MV-4-11 (cell line): ENCODE data around the gene BAMBI.
"Not testable (repeated sequence)": the region's sequence is repeated elsewhere in the genome, so short reads cannot be mapped to it uniquely, and the experiment has no call there.

Experiments used
- DNase-seq: peaks from one replicate; lab custom pipeline; 2025; lab: John Stamatoyannopoulos, UW

The BAMBI gene, protein sequence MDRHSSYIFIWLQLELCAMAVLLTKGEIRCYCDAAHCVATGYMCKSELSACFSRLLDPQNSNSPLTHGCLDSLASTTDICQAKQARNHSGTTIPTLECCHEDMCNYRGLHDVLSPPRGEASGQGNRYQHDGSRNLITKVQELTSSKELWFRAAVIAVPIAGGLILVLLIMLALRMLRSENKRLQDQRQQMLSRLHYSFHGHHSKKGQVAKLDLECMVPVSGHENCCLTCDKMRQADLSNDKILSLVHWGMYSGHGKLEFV

DNA sequence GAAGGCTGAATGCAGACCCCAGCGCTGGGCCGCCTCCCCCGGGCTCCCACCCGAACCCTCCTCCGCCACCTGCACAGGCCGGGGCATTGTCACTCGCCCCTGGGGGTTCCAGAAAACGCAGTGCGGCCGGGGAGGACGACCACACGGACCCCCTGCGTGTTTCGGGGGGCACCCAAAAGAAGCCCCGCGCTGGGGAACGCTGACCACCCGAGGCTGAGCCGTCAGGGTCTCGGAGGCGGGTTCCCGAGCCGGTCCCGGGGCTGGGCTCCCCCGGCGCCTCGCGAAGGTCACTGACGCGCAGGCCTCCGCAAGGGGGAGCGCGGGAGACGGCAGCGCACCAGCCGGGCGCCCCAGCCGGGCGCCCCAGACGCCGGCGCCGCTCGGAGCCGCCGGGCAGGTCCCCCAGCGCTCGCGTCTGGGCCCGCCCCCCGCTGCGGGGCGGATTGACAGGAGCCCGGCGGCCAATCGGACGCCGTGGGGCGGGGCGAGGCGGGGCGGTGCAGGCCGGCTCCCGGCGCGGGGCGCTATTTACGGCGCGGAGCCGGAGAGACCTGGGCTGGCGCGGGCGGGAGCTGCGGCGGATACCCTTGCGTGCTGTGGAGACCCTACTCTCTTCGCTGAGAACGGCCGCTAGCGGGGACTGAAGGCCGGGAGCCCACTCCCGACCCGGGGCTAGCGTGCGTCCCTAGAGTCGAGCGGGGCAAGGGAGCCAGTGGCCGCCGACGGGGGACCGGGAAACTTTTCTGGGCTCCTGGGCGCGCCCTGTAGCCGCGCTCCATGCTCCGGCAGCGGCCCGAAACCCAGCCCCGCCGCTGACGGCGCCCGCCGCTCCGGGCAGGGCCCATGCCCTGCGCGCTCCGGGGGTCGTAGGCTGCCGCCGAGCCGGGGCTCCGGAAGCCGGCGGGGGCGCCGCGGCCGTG is at the start of gene BAMBI:
Gene BAMBI (plus strand): TSS at position 554 of the 920 bp plus-strand sequence. CDS start 377 bp downstream, outside the sequence.
- peak; percentile 81 for DNase-seq

DNA sequence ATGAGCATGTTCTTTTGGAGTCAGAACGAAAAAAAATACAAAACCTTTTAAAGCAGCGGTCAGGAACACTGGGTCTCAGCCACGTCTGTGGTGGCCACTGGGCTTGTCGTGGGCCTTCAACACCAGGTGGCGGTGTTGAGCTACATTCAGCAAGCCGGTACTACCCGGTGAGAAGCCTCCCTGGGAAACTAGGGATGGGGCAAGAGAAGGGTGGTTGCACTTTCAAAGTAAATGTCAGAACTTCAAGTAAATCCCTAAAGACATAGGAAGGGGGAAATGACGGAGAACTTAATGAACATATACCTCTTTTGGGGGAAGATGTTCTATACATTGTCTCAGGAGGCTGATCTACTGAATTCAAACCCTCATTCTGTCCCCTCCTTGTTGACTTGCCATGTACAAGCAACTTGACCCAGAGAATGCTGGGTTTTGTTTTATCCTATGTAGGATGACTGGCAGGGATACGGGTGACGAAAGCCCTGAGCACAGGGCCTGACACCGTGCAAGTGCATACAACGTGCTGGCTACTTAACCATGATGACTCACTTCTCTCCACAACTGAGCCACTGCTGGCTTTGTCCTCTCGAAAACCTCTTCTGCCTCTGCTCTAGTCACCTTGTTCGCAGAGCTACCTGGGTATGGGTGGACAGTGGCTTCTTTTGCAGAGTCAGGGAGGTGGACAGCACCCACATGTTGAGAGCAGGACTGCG is 49.0 kb upstream of the BAMBI start:
- peak; percentile 62 for DNase-seq

DNA sequence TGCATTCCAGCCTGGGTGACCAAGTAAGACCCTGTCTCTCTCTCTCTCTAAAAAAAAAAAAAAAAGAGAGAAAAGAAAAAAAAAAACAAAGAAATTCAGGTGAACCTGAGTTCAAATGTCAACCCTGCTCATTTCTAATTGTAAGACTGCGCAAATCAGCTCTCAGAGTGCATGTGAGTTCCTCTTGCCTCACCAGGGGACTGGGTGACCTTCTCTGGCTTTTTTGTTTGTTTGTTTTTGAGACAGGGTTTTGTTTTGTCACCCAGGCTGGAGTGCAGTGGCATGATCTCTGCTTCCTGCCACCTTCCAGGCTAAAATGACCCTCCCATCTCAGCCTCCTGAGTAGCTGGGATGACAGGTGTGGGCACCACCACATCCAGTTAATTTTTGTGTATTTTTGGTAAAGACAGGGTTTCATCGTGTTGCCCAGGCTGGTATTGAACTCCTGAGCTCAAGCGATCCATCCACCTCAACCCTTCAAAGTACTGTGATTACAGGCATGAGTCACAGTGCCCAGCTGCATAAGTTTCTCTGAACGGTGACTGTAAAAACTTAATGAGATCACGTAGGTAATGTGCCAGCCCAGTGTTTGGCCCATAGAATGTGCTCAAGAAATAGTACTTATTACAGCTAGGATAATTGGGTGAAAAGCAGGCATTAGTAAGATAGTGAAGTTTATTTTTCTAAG is 45.3 kb upstream of the BAMBI start:
- DNase-seq: no peak

DNA sequence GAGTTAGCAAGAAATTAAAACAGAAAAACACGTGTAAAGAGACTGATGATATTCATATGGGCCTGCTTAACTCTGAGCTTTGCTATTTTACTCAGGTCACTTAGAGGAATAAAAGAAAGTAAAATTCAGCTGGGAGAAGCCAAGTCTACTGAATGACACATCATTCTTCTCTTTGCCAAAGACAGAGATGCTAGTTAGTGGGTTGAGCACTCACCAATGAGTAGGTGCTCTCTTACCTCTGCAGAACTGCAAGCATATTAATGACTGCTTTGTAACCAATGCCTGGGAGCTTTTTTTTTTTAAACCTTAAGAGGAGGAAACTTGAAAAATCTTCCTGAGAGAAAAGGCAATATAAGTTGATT is 44.8 kb upstream of the BAMBI start:
- no peak for DNase-seq

DNA sequence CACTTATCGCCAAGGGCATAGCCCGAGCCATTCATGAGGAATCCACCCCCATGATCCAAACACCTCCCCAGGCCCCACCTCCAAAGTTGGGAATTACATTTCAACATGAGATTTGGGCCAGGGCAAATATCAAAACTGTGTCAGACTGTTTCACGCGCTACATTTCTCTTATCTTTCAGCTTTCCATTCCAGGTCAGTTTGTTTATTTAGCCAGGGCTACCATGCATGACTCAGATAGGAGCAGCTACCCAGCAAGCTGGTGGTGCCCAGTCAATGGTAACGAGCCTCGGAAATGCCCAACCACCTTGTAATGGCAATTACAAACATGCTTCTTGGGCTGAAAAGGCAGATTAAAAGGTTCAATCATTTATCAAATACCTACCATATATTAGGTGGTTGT is 43.6 kb upstream of the BAMBI start:
- DNase-seq: no peak

DNA sequence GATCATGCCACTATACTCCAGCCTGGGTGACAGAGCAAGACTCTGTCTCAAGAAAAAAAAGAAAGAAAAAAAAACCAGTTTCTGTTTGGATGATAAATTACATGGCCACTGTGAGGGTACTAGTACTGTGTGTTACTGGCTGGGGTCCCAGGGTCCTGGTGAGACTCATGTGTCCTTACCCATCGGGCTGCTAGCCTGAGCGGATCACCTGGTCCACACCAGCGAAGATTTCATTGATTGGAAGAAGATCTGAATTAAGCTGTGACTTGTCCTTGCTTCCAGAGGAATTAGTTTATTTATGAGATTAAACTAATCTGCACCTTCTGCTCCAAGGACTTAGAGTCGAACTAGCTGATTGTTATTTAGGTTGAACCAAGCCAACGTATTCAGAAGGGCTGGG is 40.0 kb upstream of the BAMBI start:
- DNase-seq: no peak

DNA sequence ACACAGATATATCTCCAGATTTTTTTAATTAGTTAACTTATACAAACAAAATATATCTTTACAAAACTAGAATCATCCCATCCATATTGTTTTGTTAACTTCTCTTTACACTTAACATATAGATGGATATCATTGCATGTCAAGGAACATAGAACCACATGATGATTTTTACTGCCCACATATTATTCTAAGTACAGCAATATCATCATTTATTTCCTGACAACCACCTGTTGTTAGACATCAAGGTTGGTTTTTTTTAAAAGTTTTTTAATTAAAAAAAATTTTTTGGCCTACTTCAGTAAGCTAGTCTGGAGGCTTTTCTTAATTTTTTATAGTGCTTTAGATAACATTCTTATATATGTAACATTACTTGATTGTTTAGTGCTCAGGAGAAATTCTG is 38.9 kb upstream of the BAMBI start:
- no peak for DNase-seq

DNA sequence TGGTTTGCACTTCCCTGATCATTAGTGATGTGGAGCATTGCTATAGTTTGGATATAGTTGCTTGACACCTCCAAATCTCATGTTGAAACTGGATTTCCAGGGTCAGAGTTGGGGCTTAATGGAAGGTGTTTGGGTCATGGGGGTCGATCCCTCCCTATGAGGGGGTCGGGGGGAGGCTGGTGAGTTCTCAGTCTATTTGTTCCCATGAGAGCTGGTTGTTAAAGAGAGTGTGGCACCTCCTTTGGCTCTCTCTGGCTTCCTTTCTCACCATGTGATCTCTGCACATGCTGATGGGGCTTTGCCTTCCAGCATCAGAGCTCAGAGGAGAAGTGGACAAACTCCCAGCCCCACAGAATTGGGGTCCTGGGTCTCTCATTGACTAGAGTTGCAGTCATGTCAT is 36.8 kb upstream of the BAMBI start:
- DNase-seq: no peak

DNA sequence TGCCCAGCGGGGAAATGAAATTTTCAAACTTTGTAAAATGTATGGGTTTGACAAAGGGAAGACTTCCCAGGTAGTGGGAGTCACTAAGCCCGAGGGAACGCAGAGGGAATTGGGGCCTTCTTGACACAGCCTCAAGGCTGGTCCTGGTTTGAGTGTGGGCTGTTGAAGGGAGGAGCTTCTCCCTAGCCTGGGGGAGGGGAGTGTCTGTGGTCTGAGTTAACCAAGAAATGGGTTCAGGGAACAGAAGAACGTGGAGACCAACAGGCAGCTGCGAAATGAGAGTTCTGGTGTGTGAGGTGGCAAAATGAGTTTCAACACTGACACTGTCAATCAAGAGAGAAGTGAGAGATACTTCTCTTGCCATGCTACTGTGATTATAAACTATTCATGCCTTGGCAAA is 32.7 kb upstream of the BAMBI start:
- DNase-seq: peak; percentile 73

DNA sequence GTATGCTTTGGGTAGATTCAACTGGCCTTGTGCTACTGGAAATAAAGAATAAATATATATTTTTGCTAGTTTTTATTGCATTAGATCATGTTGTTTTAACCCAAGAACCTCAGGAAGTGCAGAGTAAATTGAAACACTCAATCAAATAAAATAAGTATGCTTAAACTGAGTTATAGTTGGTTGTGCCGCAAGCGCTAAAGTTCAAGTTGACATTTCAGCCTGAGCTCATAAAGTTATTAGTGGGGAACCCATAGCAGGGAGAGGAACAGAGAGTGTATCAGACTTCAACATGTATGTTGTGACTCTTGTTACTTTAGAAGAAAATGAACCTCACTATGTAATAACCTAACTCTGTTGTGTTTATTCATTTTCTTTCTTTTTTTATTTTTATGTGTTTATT is 25.2 kb upstream of the BAMBI start:
- DNase-seq: no peak

DNA sequence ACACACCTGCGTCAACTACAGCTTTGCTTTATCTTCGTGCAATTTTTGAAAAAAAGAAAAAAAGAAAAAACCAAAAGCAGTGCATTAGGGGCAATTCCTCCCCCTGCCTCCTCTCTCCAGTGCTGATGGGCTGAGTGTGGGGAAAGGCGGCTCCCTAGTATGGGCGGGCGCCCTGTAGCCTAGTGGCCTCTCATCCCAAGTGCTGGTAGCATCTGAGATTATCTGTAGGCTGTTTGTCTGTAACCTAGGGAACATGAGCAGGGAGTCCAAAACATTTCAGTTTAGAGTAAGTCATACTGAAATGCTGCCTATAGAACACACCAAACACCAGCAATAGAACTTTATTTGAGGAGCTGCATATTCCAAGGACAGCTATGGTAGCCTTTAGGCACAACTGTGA is 24.6 kb upstream of the BAMBI start:
- DNase-seq: no peak

DNA sequence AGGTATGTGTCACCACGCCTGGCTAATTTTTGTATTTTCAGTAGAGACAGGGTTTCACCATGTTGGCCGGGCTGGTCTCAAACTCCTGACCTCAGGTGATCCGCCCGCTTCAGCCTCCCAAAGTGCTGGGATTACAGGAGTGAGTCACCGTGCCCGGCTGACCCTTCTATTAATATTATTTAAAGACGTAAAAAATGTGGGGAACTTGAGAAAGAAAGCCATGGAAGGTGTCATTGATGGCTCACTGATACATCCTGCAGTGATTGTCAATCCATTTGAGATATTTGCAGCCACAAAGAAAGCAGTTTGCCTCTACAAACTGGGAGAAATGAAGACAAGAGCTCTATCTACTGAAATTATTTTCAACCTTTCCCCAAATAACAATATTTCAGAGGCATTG is 18.5 kb upstream of the BAMBI start:
- DNase-seq: not testable (repeated sequence)

DNA sequence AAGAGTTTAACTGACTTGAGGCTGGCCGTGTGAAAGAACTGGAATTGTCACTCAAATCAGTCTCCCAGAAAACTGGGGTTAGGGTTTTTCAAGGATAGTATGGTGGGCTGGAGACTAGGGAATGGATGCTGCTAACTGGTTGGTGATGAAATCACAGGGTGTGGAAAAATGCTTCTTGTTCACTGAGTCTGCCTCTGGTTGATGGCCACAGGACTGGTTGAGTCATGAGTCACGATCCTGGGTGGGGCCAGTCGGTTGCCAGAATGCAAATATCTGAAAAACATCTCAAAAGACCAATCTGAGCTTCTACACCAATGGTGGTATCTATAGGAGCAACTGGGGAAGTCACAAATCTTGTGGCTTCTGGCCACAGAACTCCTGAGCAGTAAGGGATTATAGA is 16.3 kb upstream of the BAMBI start:
- peak; percentile 60 for DNase-seq

DNA sequence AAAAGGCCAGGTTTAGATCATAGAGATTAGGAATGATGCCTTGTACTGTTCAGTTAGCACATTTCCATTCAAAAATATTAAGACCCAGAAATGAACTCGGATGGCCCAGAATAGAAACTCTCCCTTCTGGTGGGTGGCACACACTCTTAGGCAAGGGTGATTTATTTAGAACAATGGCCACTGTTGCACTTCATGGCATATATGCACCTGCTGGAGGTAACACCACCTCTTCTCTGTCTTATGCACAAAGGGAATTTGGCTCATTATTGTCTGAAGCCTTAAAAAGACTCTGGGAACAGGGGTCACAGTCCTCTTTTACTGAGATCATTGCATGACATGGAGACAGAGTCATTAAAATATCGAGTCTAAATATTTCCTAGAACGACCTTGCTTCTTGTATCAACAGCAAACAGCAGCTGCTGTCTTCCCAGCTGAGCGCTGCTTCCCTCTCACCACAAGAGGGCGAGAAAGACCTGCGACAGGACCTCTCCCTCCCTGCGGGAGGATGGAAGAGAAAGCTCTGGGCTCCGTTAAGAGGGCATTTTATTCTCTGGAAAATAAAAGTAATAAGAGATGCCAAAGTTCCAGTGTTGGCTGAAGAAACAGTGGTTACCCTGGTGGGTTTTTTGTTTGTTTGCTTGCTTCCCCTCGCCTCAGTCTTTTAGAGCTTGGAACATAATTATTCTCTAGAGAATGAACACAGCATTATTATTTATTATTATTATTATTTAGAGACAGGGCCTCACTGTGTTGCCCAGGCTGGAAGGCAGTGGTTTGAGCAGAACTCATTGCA is 13.5 kb upstream of the BAMBI start:
- peak; percentile 61 for DNase-seq

DNA sequence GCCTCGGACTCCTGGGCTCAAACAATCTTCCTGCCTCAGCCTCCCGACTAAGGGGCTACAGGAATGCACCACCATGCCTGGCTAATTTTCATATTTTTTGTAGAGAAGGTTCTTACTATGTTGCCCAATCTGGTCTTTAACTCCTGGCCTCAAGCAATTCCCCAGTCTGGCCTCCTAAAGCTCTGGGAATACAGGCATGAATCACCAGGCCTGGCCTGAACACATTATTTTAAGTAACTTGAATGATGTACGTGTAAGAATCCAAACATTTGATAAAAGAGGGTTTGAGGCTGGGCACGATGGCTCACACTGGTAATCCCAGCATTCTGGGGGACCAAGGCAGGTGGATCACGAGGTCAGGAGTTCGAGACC is 13.0 kb upstream of the BAMBI start:
- no peak for DNase-seq

DNA sequence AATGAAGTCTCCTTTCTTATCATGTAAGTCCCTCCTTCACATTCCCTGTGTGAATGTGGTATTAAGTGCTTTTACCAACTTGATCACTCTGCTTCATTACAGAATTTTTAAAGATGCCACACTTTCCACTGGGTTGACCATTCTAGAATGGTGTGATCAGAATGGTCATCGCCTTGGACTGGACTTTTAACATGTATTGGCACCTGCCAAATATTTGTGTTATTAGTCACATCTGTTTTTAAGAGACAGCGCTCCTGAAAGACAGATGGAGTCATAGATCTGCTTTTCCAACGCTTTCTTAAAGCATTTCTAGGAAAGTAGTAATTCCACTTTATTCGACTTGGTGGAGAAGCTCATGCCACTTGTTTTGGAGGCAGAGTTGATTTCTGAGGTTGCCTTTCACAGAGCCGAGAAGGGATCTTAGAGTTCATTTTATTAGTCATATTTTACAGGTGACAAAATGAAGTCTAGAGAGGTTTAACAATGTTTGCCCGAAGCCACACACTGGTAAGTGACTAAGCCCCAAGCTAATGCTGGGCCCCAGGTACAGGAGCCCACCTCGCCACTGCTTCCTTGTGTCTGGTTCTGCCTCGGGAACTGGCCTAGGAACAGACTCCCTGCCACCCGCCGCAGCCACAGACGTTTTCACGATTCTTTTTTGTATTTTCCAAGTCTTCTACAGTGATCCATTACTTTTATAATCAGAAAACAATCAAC is 10.4 kb upstream of the BAMBI start:
- no peak for DNase-seq

DNA sequence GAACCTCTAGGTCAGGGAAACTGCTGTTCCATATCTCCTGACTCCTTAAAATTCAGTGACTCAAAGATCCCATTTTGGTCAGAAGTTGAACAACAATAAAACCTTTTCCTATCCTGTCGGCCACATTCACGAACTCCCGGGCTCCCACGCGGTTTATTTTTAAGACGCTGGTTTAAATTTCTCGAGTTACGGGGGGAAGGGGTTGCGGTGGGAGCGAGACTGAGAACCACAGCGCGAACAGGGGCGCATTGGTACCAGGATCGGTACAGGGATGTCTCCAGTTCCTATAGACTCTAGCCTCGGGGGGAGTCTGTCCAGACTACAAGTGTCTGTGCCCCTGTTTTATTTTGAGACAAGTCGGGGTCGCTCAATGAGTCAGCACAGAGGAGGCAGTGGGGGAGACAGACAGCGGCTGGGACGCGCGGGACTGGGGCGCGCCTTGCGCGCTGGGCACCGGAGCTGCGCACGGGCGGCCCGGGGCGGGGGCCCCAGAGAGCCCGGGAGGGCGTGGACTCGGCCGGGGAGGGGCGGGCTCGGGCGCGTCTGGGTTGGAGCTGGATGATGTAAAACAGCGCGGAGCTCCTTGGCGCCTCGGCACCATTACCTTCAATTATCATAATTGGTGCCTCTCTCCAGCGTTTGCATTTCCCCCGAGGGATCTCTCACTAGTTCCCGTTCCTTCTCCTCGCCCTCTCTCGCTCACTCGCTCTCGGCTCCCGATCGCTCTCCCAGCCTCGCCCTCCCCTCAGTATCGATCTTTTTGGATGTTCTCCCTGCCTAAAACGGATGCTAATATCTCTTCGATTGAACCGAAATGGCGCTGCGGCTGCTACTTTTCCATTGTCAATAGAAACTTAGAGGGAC is 8.7 kb upstream of the BAMBI start:
- no peak for DNase-seq

DNA sequence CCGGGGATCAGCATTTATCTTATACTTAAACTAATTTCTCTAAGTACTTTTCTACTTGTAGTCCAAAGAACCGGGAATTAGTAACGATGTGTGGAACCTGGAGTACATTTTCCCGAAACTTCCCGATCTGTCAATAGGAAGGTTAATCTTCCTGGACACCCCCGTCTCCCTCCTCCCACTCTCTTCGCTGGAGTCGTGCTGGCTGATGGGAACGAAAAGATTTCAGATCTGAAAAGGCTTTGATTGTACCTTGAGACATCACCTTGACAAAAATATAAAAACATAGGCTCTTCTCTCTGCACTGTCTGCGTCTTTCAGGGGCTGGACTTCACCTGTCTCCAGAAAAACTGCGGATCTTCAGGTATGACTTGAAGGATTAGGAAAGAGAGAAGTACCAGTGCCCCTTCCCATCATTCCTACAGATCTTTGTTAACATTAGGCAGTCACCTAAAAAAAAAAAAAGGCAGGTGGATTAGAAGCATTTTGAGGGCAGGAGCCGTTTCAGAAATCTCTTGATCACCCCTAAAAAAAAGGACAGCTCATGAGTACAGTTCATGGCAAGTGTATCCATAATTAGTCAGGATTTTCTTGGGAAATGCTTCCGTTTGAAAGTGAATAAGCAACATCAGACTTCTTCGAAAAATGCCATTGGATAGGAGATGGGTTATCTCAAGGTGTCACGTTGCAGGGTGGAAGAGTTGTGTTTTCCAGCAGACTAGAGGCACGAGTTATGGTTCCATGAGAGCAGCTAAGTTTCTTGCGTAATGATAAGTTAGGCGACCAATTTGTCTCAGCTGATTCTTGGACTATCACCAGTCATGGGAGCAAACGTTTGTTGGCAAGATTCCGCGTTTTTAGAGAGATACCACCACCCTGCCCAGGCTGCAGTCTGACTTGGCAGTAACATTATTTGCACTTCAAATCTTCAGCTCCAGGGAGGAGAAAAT is 7.8 kb upstream of the BAMBI start:
- no peak for DNase-seq

DNA sequence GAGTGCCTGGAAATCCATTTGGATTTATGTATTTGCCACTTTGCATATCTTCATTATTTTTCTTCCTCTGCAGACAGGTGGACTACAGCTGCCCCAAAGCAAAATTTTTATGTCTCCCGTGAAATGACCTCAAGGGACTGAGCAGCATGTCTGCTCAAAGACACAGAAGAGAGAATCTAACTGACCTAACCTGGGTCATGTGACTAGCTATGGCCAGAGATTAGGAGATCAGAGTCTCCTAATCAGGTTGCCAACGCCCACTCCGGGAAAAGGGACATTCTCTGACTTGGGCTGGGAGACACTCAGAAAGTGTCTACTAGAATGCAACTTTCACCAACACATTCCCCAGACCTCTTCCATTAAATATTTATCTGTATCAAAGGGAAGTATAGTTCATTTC is 2.5 kb upstream of the BAMBI start:
- no peak for DNase-seq
